T-cell (primary cell): ENCODE data around the gene TRIP12. TPM values are rescaled to one million over a fixed set of nuclear protein-coding genes. Genes with fewer than 3 reads are reported as not detected.

Experiments used
- ATAC-seq, 4 experiments: fragments of 200-7000 bp in 3 of 4; fragments of 150-1000 bp in 1 of 4; cut with Tn5 transposase; replicated peaks in 1 of 4; 1 replicate in 3 of 4; 2 replicates in 1 of 4; pipeline ENCODE4 v1.10.0; 2021; ENCODE audit warnings: moderate library complexity in 3 of 4, mild to moderate bottlenecking in 2 of 4, moderate number of reproducible peaks in 1 of 4
- CTCF ChIA-PET, 2 donors: fragments of 300-600 bp; sonication (Branson Sonifier 250); formaldehyde crosslinking; loops; one replicate each; lab custom pipeline; 2022; ENCODE audit warnings: antibody characterized with exemption in 2 of 2; lab: Charles Lee
- POLR2A ChIA-PET, 2 donors: fragments of 300-600 bp; sonication (Branson Sonifier 250); formaldehyde crosslinking; loops; one replicate each; lab custom pipeline; 2022; ENCODE audit warnings: antibody characterized with exemption in 2 of 2; lab: Charles Lee
- DNase-seq, 35 experiments: peaks; one replicate each; pipeline versions ENCODE4 v3.0.0 to v3.0.0-alpha.2; 2013 to 2023
- H3K27ac ChIP-seq: one replicate; pipeline ENCODE4 v1.5.1; 2013; ENCODE audit warnings: low read length
- H3K27me3 ChIP-seq, 2 experiments: replicated peaks in 1 of 2; 1 replicate in 1 of 2; 2 replicates in 1 of 2; pipeline versions ENCODE4 v1.6.1 to v1.7.0; 2013; ENCODE audit warnings: low read length in 1 of 2, mixed read lengths in 1 of 2; ENCODE audit not compliant: control insufficient read depth in 2 of 2, insufficient read depth in 2 of 2; ENCODE audit errors: extremely low read depth in 1 of 2
- H3K36me3 ChIP-seq, 2 donors: 1 replicate in 1 of 2; 2 replicates in 1 of 2; pipeline versions ENCODE4 v1.6.1 to v1.7.0; 2013; ENCODE audit warnings: low read length in 1 of 2; ENCODE audit not compliant: control insufficient read depth in 2 of 2, insufficient read depth in 1 of 2; ENCODE audit errors: extremely low read depth in 1 of 2
- H3K4me1 ChIP-seq, 2 experiments: 1 replicate in 1 of 2; 2 replicates in 1 of 2; pipeline versions ENCODE4 v1.6.1 to v1.7.0; 2013; ENCODE audit warnings: low read length in 2 of 2, mixed read lengths in 1 of 2; ENCODE audit not compliant: insufficient read depth in 2 of 2, control insufficient read depth in 1 of 2; ENCODE audit errors: extremely low read depth in 1 of 2
- H3K4me3 ChIP-seq, 2 donors: 1 replicate in 1 of 2; 2 replicates in 1 of 2; pipeline versions ENCODE4 v1.5.1 to v1.7.0; 2013; ENCODE audit warnings: mild to moderate bottlenecking in 2 of 2, low read length in 1 of 2, moderate library complexity in 1 of 2; ENCODE audit not compliant: control insufficient read depth in 1 of 2; ENCODE audit errors: extremely low read depth in 1 of 2
- H3K9me3 ChIP-seq: 2 replicates; pipeline ENCODE4 v1.7.0; 2013
- H3K27ac Mint-ChIP-seq, 2 donors: one replicate each; pipeline ENCODE4 v1.8.0; 2020 to 2021; ENCODE audit warnings: mild to moderate bottlenecking in 2 of 2, mixed read lengths in 2 of 2
- H3K27me3 Mint-ChIP-seq, 2 donors: one replicate each; pipeline ENCODE4 v1.8.0; 2021 to 2022; ENCODE audit warnings: mixed read lengths in 2 of 2
- H3K36me3 Mint-ChIP-seq: one replicate; pipeline ENCODE4 v1.8.0; 2021; ENCODE audit warnings: mixed read lengths
- H3K4me1 Mint-ChIP-seq, 3 donors: one replicate each; pipeline ENCODE4 v1.8.0; 2020 to 2022; ENCODE audit warnings: mixed read lengths in 3 of 3, mild to moderate bottlenecking in 1 of 3
- H3K4me3 Mint-ChIP-seq, 3 donors: one replicate each; pipeline ENCODE4 v1.8.0; 2020 to 2022; ENCODE audit warnings: mild to moderate bottlenecking in 3 of 3, mixed read lengths in 3 of 3, moderate library complexity in 3 of 3
- H3K9me3 Mint-ChIP-seq, 3 donors: one replicate each; pipeline ENCODE4 v1.8.0; 2020 to 2022; ENCODE audit warnings: mixed read lengths in 3 of 3
- WGBS: methylation state at CpG from one replicate; pipeline ENCODE4 v1.1.5; 2013; ENCODE audit warnings: missing lambda C conversion rate; ENCODE audit not compliant: insufficient coverage; 5-methylcytosine and 5-hydroxymethylcytosine counted together
- total RNA-seq, 35 experiments: library from RNA in 6 of 35; stranded (reverse) in 6 of 35; fragments of 120-200 nt in 1 of 35; gene quantifications; one replicate each; pipeline versions ENCODE4 v1.2.1 to v1.2.4 and lab custom pipeline; 2013 to 2026

Gene TRIP12
- total RNA-seq, 5 donors from 2014 or later (not counting 1 experiment from before 2014, with no cell fraction given), result 185 to 219 (median 192) TPM

DNA sequence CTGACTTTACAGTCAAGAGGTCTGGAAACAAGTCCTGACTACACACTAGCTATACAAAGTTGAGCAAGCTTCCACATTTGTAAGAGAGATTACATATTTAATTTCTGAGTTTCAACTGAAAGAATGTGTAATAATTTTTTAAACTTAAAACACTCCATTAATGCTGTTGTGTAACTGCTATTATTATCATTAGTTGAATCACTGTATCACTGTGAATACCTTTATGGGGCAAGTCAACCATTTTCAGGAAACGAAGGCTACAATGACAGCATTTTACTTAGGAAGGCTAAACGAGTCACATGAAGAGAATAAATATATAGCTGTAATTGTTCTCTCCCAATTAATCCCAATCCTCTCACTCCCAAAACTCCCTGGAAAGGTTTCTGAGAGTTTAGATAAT is 46.3 kb downstream of the TRIP12 start:
- Mint-ChIP-seq H3K4me3 (no peak overlapping the region), H3K4me1 (peaks cover 41 to 46% (median 43%) of the 10 kb centered on the region in 3 donors), H3K27me3 (no peaks in the 10 kb centered on the region), H3K36me3 (peaks cover 66% of the 10 kb centered on the region), H3K9me3 (no peaks in the 10 kb centered on the region), H3K27ac (peak overlapping the region in 1 of 2 donors; percentile 52)
- POLR2A ChIA-PET, result interaction anchor here (0.6 to 0.9 kb wide), 3 partner anchors 12 to 44 kb away, joined by 3 to 4 read pairs (median 3); no protein-coding TSS in a partner anchor
- ATAC-seq, result no peak
- H3K4me1 ChIP-seq, result no peaks in the 10 kb centered on the region
- no peak overlapping the region for H3K27ac ChIP-seq
- peaks cover 0 to 32% of the 10 kb centered on the region in 2 donors for H3K36me3 ChIP-seq
- no peaks in the 10 kb centered on the region for H3K27me3 ChIP-seq
- H3K4me3 ChIP-seq, result no peak overlapping the region
- no CpG with 5 or more reads among the region's 2 CpGs for WGBS
- no peaks in the 10 kb centered on the region for H3K9me3 ChIP-seq
- no peak for DNase-seq
- CTCF ChIA-PET, result interaction anchor here in 1 of 2 donors (1.1 kb wide), 1 partner anchor 94 kb away, joined by 3 read pairs; no protein-coding TSS in a partner anchor

GRCh38 chr2:229874647-229875046 is 47.2 kb downstream of the TRIP12 start:
- ChIA-PET CTCF (interaction anchor here in 1 of 2 donors (1.1 kb wide), 1 partner anchor 93 kb away, joined by 3 read pairs; no protein-coding TSS in a partner anchor), POLR2A (interaction anchor here in 1 of 2 donors (0.8 kb wide), 1 partner anchor 22 kb away, joined by 3 read pairs; no protein-coding TSS in a partner anchor)
- no peaks in the 10 kb centered on the region for H3K27me3 ChIP-seq
- H3K4me3 ChIP-seq, result no peak overlapping the region
- peaks cover 50 to 55% (median 52%) of the 10 kb centered on the region in 3 donors for H3K4me1 Mint-ChIP-seq
- ATAC-seq (no peak), DNase-seq (no peak)
- H3K9me3 Mint-ChIP-seq, result no peaks in the 10 kb centered on the region
- no peaks in the 10 kb centered on the region for H3K27me3 Mint-ChIP-seq
- H3K36me3 ChIP-seq, result peaks cover 0 to 31% of the 10 kb centered on the region in 2 donors
- 92% methylated on average over 2 of the region's 4 CpGs for WGBS
- peaks cover 66% of the 10 kb centered on the region for H3K36me3 Mint-ChIP-seq
- H3K27ac Mint-ChIP-seq, result peak overlapping the region; percentile 6 to 48
- no peaks in the 10 kb centered on the region for H3K4me1 ChIP-seq
- H3K27ac ChIP-seq, result no peak overlapping the region
- H3K4me3 Mint-ChIP-seq, result no peak overlapping the region
- no peaks in the 10 kb centered on the region for H3K9me3 ChIP-seq

GRCh38 chr2:229873123-229873581 is 48.7 kb downstream of the TRIP12 start:
- Mint-ChIP-seq H3K27me3 (no peaks in the 10 kb centered on the region), H3K9me3 (no peaks in the 10 kb centered on the region), H3K36me3 (peaks cover 71% of the 10 kb centered on the region), H3K4me3 (no peak overlapping the region), H3K4me1 (peaks cover 65 to 68% (median 67%) of the 10 kb centered on the region in 3 donors), H3K27ac (peak overlapping the region; percentile 11 to 56)
- ChIA-PET CTCF (no interaction called here), POLR2A (interaction anchor here in 1 of 2 donors (0.6 to 1.0 kb wide), 2 partner anchors 19 to 36 kb away, joined by 3 to 4 read pairs; no protein-coding TSS in a partner anchor)
- peaks cover 0 to 3% of the 10 kb centered on the region in 2 experiments for H3K4me1 ChIP-seq
- H3K36me3 ChIP-seq, result peaks cover 0 to 25% of the 10 kb centered on the region in 2 donors
- no peak for DNase-seq
- H3K27me3 ChIP-seq, result no peaks in the 10 kb centered on the region
- H3K27ac ChIP-seq, result no peak overlapping the region
- no peak overlapping the region for H3K4me3 ChIP-seq
- WGBS, result no CpG with 5 or more reads among the region's 1 CpG
- H3K9me3 ChIP-seq, result no peaks in the 10 kb centered on the region
- no peak for ATAC-seq

GRCh38 chr2:229870903-229871656 is 50.7 kb downstream of the TRIP12 start:
- Histone ChIP-seq H3K36me3 (peaks cover 0 to 18% of the 10 kb centered on the region in 2 donors), H3K9me3 (no peaks in the 10 kb centered on the region), H3K27ac (no peak overlapping the region), H3K4me1 (peaks cover 0 to 3% of the 10 kb centered on the region in 2 experiments), H3K4me3 (no peak overlapping the region), H3K27me3 (no peaks in the 10 kb centered on the region)
- ChIA-PET CTCF (no interaction called here), POLR2A (no interaction called here)
- DNase-seq (no peak), ATAC-seq (no peak)
- peaks cover 77 to 81% (median 77%) of the 10 kb centered on the region in 3 donors for H3K4me1 Mint-ChIP-seq
- peaks cover 60% of the 10 kb centered on the region for H3K36me3 Mint-ChIP-seq
- H3K27me3 Mint-ChIP-seq, result no peaks in the 10 kb centered on the region
- no peak overlapping the region for H3K4me3 Mint-ChIP-seq
- H3K27ac Mint-ChIP-seq, result peak overlapping the region in 1 of 2 donors; percentile 17
- 95% methylated on average over 3 of the region's 6 CpGs for WGBS
- H3K9me3 Mint-ChIP-seq, result no peaks in the 10 kb centered on the region

DNA sequence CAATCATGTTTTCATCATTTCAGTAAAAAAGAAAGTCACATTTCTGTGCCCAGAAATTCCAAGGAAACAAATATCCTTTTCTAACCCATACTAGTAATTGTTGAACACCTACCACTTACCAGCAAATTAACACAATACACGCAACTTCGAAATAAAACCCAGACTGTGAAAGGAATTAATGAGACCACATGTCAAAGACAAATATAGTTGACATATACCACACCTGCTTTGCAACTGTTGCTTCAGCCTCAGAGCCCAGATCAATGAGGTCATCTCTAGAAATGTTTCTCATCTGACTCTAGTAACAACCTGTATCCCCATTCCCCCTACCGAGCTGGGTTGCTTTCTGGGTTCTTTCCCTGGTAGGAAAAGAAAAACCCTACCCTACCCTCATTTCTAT is 52.6 kb downstream of the TRIP12 start:
- H3K4me3 ChIP-seq, result no peak overlapping the region
- ChIA-PET CTCF (no interaction called here), POLR2A (no interaction called here)
- Mint-ChIP-seq H3K9me3 (no peaks in the 10 kb centered on the region), H3K27me3 (no peaks in the 10 kb centered on the region), H3K4me3 (no peak overlapping the region), H3K36me3 (peaks cover 51% of the 10 kb centered on the region), H3K27ac (no peak overlapping the region), H3K4me1 (peaks cover 73 to 80% (median 76%) of the 10 kb centered on the region in 3 donors)
- H3K36me3 ChIP-seq, result peaks cover 0 to 18% of the 10 kb centered on the region in 2 donors
- H3K27ac ChIP-seq, result no peak overlapping the region
- DNase-seq (no peak), ATAC-seq (no peak)
- H3K4me1 ChIP-seq, result peaks cover 4 to 8% of the 10 kb centered on the region in 2 experiments
- no peaks in the 10 kb centered on the region for H3K9me3 ChIP-seq
- WGBS, result 89% methylated on average over 3 of the region's 3 CpGs
- H3K27me3 ChIP-seq, result no peaks in the 10 kb centered on the region

DNA sequence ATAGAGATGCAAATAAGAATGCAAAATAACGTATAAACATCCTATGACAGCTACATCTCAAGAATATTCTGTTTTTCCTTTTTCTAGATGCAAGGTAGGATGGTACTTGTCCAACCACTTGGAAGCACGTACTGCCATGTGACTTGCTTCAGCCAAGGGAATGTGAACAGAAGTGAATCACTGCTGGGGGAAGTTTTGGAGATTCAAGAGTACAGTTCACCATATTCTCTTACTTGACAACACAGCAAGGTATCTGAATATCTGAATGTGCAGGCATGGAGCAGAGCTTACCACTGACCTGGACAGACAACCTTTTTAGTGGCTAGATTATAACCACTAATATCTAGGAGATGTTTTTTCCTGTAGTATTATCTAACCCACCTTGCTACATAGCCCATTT is 53.0 kb downstream of the TRIP12 start:
- ATAC-seq, result no peak
- no peak for DNase-seq
- Histone ChIP-seq H3K27ac (no peak overlapping the region), H3K36me3 (peaks cover 0 to 18% of the 10 kb centered on the region in 2 donors), H3K27me3 (no peaks in the 10 kb centered on the region), H3K9me3 (no peaks in the 10 kb centered on the region), H3K4me1 (peaks cover 4 to 8% of the 10 kb centered on the region in 2 experiments), H3K4me3 (no peak overlapping the region)
- Mint-ChIP-seq H3K4me3 (no peak overlapping the region), H3K27ac (no peak overlapping the region), H3K9me3 (no peaks in the 10 kb centered on the region), H3K27me3 (no peaks in the 10 kb centered on the region), H3K4me1 (peaks cover 73 to 80% (median 75%) of the 10 kb centered on the region in 3 donors), H3K36me3 (peaks cover 47% of the 10 kb centered on the region)
- CTCF ChIA-PET, result no interaction called here
- POLR2A ChIA-PET, result no interaction called here
- WGBS, result no CpG with 5 or more reads among the region's 2 CpGs
